HepG2 (cell line): ENCODE measurements around the gene AGR3. TPM values are rescaled to one million over a fixed set of nuclear protein-coding genes. Genes with fewer than 3 reads are reported as not detected.

Experiments used
- ATAC-seq: fragments of 200-7000 bp; cut with Tn5 transposase; 3 replicates; pipeline ENCODE4 v1.9.1; 2020; ENCODE audit warnings: mild to moderate bottlenecking, moderate library complexity
- BruUV-seq: library from RNA; stranded (reverse); fragments of 400-500 nt; replicated peaks from 2 replicates; lab custom pipeline; 2021; lab: Mats Ljungman, UMichigan
- CTCF ChIA-PET: fragments of 300-600 bp; formaldehyde crosslinking; extraction: SDS; loops from one replicate; lab custom pipeline; 2021; ENCODE audit warnings: low total read pairs, inconsistent platforms, low intra/inter-chr PET ratio; lab: Yijun Ruan, JAX
- POLR2A ChIA-PET: fragments of 350-600 bp; sonication (Branson Sonifier 250); formaldehyde crosslinking; loops from one replicate; lab custom pipeline; 2020; ENCODE audit warnings: antibody characterized with exemption, inconsistent platforms; lab: Yijun Ruan, JAX
- DNase-seq: peaks from one replicate; pipeline ENCODE4 v3.0.0-alpha.2; 2015; ENCODE audit warnings: low spot score
- FAIRE-seq: peaks from 3 replicates; lab custom pipeline; 2011; peaks lifted over from hg19 to GRCh38; lab: Jason Lieb, UNC
- H2AFZ ChIP-seq: one replicate; pipeline ENCODE4 v1.6.1; 2011; ENCODE audit warnings: low read length, inconsistent platforms
- H3K27ac ChIP-seq: fragments of 300-600 bp; 3 replicates; pipeline ENCODE4 v1.8.0; 2011; ENCODE audit warnings: mixed run types, mild to moderate bottlenecking, mixed read lengths, low read length, inconsistent platforms; ENCODE audit not compliant: insufficient read depth; ENCODE audit errors: extremely low read length
- H3K27me3 ChIP-seq, 2 experiments: fragments of 200-600 bp in 1 of 2; 2 replicates in 1 of 2; 3 replicates in 1 of 2; pipeline versions ENCODE4 v1.6.0 to v1.8.0; 2011; ENCODE audit warnings: low read length in 2 of 2, mild to moderate bottlenecking in 2 of 2, moderate library complexity in 2 of 2, inconsistent platforms in 1 of 2; ENCODE audit not compliant: insufficient read depth in 2 of 2, control insufficient read depth in 1 of 2
- H3K36me3 ChIP-seq, 2 experiments: fragments of 200-600 bp in 1 of 2; replicated peaks in 1 of 2; 2 replicates in 1 of 2; 3 replicates in 1 of 2; pipeline versions ENCODE4 v1.5.1 to v1.8.0; 2011; ENCODE audit warnings: low read length in 2 of 2, inconsistent platforms in 1 of 2; ENCODE audit not compliant: insufficient read depth in 2 of 2, control insufficient read depth in 1 of 2
- H3K4me1 ChIP-seq: 2 replicates; pipeline ENCODE4 v1.5.1; 2012; ENCODE audit warnings: low read length, inconsistent platforms; ENCODE audit not compliant: insufficient read depth
- H3K4me2 ChIP-seq: 2 replicates; pipeline ENCODE4 v1.6.0; 2011; ENCODE audit warnings: low read depth, low read length, inconsistent platforms
- H3K4me3 ChIP-seq, 3 experiments: fragments of 200-600 bp in 1 of 3; sonication (generic), shearing (Covaris generic) in 1 of 3; replicated peaks in 1 of 3; 2 replicates each; pipeline ENCODE4 v1.5.1; 2011 to 2016; ENCODE audit warnings: low read length in 3 of 3, inconsistent platforms in 2 of 3, low read depth in 2 of 3, mild to moderate bottlenecking in 2 of 3, control low read depth in 1 of 3, mixed read lengths in 1 of 3; ENCODE audit not compliant: insufficient read depth in 1 of 3
- H3K79me2 ChIP-seq: one replicate; pipeline ENCODE4 v1.6.1; 2011; ENCODE audit warnings: low read length, inconsistent platforms; ENCODE audit not compliant: insufficient read depth
- H3K9ac ChIP-seq: 2 replicates; pipeline ENCODE4 v1.6.0; 2011; ENCODE audit warnings: mild to moderate bottlenecking, low read depth, low read length, inconsistent platforms; ENCODE audit not compliant: insufficient read depth
- H3K9me3 ChIP-seq: 2 replicates; pipeline ENCODE4 v1.5.1; 2012; ENCODE audit warnings: mild to moderate bottlenecking, low read length
- H4K20me1 ChIP-seq: 2 replicates; pipeline ENCODE4 v1.6.0; 2011; ENCODE audit warnings: inconsistent platforms, mild to moderate bottlenecking, low read length, moderate library complexity; ENCODE audit not compliant: insufficient read depth
- BRCA1 ChIP-seq: sonication (generic); formaldehyde crosslinking; IDR thresholded peaks from 2 replicates; pipeline ENCODE4 v1.4.0; 2020; ENCODE audit warnings: missing genetic modification reagents
- CEBPB ChIP-seq: IDR thresholded peaks from 2 replicates; pipeline ENCODE4 v1.6.1; 2011; ENCODE audit warnings: low read depth, low read length, improper control_type of control experiment, borderline replicate concordance
- HNRNPLL ChIP-seq: fragments of 200-400 bp; formaldehyde crosslinking; IDR thresholded peaks from 2 replicates; pipeline ENCODE4 v1.6.1; 2017; ENCODE audit warnings: mild to moderate bottlenecking, low read depth, low read length; ENCODE audit not compliant: poor library complexity, severe bottlenecking
- NFE2 ChIP-seq: sonication (generic); formaldehyde crosslinking; IDR thresholded peaks from 2 replicates; pipeline ENCODE4 v1.4.0; 2020; ENCODE audit warnings: missing genetic modification reagents
- NR2F2 ChIP-seq: IDR thresholded peaks from 2 replicates; pipeline ENCODE4 v1.6.1; 2012; ENCODE audit warnings: low read depth, inconsistent platforms, borderline replicate concordance
- RBM22 ChIP-seq: fragments of 200-400 bp; formaldehyde crosslinking; optimal IDR thresholded peaks from 2 replicates; pipeline ENCODE3; 2017; ENCODE audit warnings: mild to moderate bottlenecking, low read length, moderate library complexity
- SCMH1 ChIP-seq: sonication (generic); formaldehyde crosslinking; IDR thresholded peaks from 2 replicates; pipeline ENCODE4 v1.9.0; 2021; ENCODE audit warnings: missing genetic modification reagents, mild to moderate bottlenecking, borderline replicate concordance
- SOX13 ChIP-seq, 3 experiments: fragments of 450-650 bp in 1 of 3; sonication (generic) in 1 of 3; formaldehyde crosslinking in 1 of 3; IDR thresholded peaks in 2 of 3; conservative IDR thresholded peaks in 1 of 3; 2 replicates each; pipeline versions ENCODE4 v1.5.0 to v1.6.1; 2016 to 2020; ENCODE audit warnings: antibody characterized with exemption in 1 of 3, mild to moderate bottlenecking in 1 of 3, missing compliant biosample characterization in 1 of 3, missing genetic modification reagents in 1 of 3, moderate library complexity in 1 of 3
- ZFP37 ChIP-seq: sonication (generic); formaldehyde crosslinking; IDR thresholded peaks from 2 replicates; pipeline ENCODE4 v1.4.0; 2020; ENCODE audit warnings: missing genetic modification reagents, borderline replicate concordance
- ZFP62 ChIP-seq: sonication (generic); formaldehyde crosslinking; IDR thresholded peaks from 2 replicates; pipeline ENCODE4 v1.4.0; 2020; ENCODE audit warnings: missing genetic modification reagents
- ZNF180 ChIP-seq: sonication (generic); formaldehyde crosslinking; IDR thresholded peaks from 2 replicates; pipeline ENCODE4 v1.4.0; 2020; ENCODE audit warnings: low read depth, missing genetic modification reagents, borderline replicate concordance
- WGBS: methylation state at CpG from one replicate; pipeline ENCODE4 v1.1.6; 2017; ENCODE audit warnings: low lambda C conversion rate; 5-methylcytosine and 5-hydroxymethylcytosine counted together
- in situ Hi-C: cut with HindIII; loops from 2 replicates; pipeline ENCODE4 v1.10.0; 2017; ENCODE audit warnings: low pct_unique_long_range_greater_than_20kb; ENCODE audit not compliant: extremely low pct_ligation_motif_present
- intact Hi-C: fragments of 100-400 bp; cut with micrococcal nuclease; formaldehyde crosslinking; loops from one replicate; pipeline ENCODE4 v1.10.0; 2022; ENCODE audit not compliant: unreplicated experiment
- polyA plus RNA-seq, 8 experiments: library from polyadenylated mRNA; depleted of rRNA in 3 of 8; stranded (reverse) in 7 of 8; unstranded in 1 of 8; fragments of >200 nt; fragmentation: Illumina TruSeq in 4 of 8; extraction: Trizol in 4 of 8; gene quantifications; 2 replicates each; pipeline versions ENCODE4 v1.2.1 to v1.2.3, GENCODE V29; 2011 to 2016; ENCODE audit warnings: low read depth in 4 of 8, missing spikeins in 1 of 8, mixed read lengths in 1 of 8; ENCODE audit not compliant: insufficient read depth in 1 of 8
- total RNA-seq, 5 experiments: library from RNA; depleted of rRNA; stranded (reverse); fragments of >200 nt; fragmentation: Illumina TruSeq; extraction: Trizol; gene quantifications; 2 replicates each; pipeline ENCODE4 v1.2.3, GENCODE V29; 2016; ENCODE audit warnings: low read depth in 1 of 5
- TF ChIP-seq, protein P1 (sequence below): IDR thresholded peaks from 2 replicates; pipeline ENCODE4 v1.6.1; 2012; ENCODE audit warnings: low read depth, low read length, improper control_type of control experiment
- TF ChIP-seq, protein P2 (sequence below): IDR thresholded peaks from 2 replicates; pipeline ENCODE4 v1.6.1; 2016; ENCODE audit warnings: low read depth, control low read depth

AGR3 gene
- total and polyA plus RNA-seq, 2 of the 13 experiments (the other 11 are each of a cell fraction or from before 2014, with no cell fraction given) = not detected

DNA sequence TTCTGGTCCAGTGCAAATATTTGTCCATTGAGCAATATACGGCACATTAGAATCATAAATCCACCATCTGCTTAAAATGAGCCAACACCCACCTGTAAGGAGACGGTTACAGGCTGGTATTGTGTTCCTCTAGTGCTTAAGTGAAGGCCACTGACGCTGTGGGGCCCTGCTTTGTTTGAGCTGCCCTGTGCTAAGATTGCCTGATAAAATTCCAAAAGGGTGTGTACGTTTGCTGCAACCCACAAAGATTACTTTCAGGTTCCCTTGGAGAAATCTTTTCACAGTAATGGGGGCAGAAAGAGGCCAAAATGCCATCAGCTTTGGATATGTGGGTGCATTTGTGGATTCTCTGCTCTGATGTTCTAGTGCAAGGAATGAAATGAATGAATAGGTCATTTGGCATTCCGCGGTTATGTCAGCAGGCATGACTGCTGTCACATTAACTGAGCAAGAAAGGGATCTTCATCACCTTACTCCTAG, 34.4 kb downstream of the AGR3 start:
- in situ Hi-C loops (no loop called here), intact Hi-C loops (no loop called here)
- POLR2A ChIA-PET = no interaction called here
- no peak overlapping the region for H2AFZ ChIP-seq
- ATAC-seq (peak; percentile 86), FAIRE-seq (no peak), DNase-seq (peak; percentile 50)
- no peaks in the 10 kb centered on the region for H3K36me3 ChIP-seq
- CTCF ChIA-PET = no interaction called here
- TF ChIP-seq, protein P1, sequence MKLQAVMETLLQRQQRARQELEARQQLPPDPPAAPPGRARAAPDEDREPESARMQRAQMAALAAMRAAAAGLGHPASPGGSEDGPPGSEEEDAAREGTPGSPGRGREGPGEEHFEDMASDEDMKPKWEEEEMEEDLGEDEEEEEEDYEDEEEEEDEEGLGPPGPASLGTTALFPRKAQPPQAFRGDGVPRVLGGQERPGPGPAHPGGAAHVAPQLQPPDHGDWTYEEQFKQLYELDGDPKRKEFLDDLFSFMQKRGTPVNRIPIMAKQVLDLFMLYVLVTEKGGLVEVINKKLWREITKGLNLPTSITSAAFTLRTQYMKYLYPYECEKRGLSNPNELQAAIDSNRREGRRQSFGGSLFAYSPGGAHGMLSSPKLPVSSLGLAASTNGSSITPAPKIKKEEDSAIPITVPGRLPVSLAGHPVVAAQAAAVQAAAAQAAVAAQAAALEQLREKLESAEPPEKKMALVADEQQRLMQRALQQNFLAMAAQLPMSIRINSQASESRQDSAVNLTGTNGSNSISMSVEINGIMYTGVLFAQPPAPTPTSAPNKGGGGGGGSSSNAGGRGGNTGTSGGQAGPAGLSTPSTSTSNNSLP = 0 out of 2 replicates have a peak, but pooled peaks have one; percentile 17
- TF ChIP-seq RBM22 = no peak
- TF ChIP-seq SOX13 (IDR thresholded peaks at IDR 0.05) = no peak
- 0 out of 4 replicates have a peak, but pooled peaks of 1 of the 2 experiments have one; percentile 12 for TF ChIP-seq SOX13 (CRISPR knock-in tag; conservative IDR thresholded peaks at IDR 0.05 in 1 of 2, IDR thresholded peaks at IDR 0.05 in 1 of 2)
- TF ChIP-seq CEBPB = peak; percentile 24; the same call in 1 of the 2 replicates
- H4K20me1 ChIP-seq = no peaks in the 10 kb centered on the region
- no peak overlapping the region for H3K4me3 ChIP-seq
- H3K4me1 ChIP-seq = peaks cover 10% of the 10 kb centered on the region
- H3K4me2 ChIP-seq = no peak overlapping the region
- peaks cover 0 to 9% of the 10 kb centered on the region in 2 experiments; a peak in 1 of 5 replicates for H3K27me3 ChIP-seq
- no peaks in the 10 kb centered on the region for H3K79me2 ChIP-seq
- no TSS peak for BruUV-seq
- no peak overlapping the region for H3K27ac ChIP-seq
- WGBS = 13% methylated on average over 6 of the region's 6 CpGs
- no peaks in the 10 kb centered on the region for H3K9me3 ChIP-seq
- no peak overlapping the region for H3K9ac ChIP-seq

DNA sequence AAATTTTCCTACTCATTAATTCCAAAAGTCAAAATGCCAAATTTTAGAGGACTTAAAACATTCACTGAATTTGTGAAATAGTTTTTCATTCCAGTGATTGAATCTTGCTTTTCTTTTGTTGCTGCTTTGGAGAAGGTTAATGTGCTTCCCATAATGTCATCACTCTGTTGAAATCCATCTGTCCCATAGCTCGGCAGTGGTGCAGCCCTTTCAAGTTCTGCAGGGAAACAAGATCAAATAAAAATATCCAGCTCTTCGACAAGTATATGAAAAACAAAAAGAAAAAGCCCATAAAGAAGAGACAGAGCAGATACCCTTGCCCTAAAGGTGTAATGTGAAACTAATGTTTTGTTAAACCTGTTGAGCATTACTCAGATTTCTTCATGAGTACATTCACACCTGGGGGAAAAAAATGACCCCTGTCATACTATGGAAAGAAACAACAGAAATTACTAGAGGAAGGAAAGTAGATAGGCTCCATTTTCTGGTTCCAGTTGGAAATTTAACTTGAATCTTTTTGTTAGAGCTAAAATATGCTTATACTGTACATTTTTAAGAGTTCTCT, 35.1 kb downstream of the AGR3 start:
- ChIA-PET POLR2A (no interaction called here), CTCF (no interaction called here)
- in situ Hi-C loops = no loop called here
- DNase-seq = no peak
- H3K4me1 ChIP-seq = peaks cover 10% of the 10 kb centered on the region
- no peak overlapping the region for H2AFZ ChIP-seq
- peaks cover 0 to 9% of the 10 kb centered on the region in 2 experiments; a peak in 1 of 5 replicates for H3K27me3 ChIP-seq
- H3K9me3 ChIP-seq = no peaks in the 10 kb centered on the region
- no peak overlapping the region for H3K4me3 ChIP-seq
- FAIRE-seq = no peak
- no TSS peak for BruUV-seq
- ATAC-seq = no peak
- H4K20me1 ChIP-seq = no peaks in the 10 kb centered on the region
- intact Hi-C loops = no loop called here
- no peaks in the 10 kb centered on the region for H3K36me3 ChIP-seq
- no peak overlapping the region for H3K9ac ChIP-seq
- no peaks in the 10 kb centered on the region for H3K79me2 ChIP-seq
- no peak overlapping the region for H3K27ac ChIP-seq
- no peak overlapping the region for H3K4me2 ChIP-seq
- WGBS = 1% methylated on average over 2 of the region's 2 CpGs
- TF ChIP-seq BRCA1 (CRISPR knock-in tag) (no peak), HNRNPLL (no peak), ZFP62 (no peak), NFE2 (CRISPR knock-in tag) (no peak), ZFP37 (CRISPR knock-in tag) (no peak), NR2F2 (no peak), ZNF180 (no peak), SCMH1 (no peak)
- TF ChIP-seq, protein P2, sequence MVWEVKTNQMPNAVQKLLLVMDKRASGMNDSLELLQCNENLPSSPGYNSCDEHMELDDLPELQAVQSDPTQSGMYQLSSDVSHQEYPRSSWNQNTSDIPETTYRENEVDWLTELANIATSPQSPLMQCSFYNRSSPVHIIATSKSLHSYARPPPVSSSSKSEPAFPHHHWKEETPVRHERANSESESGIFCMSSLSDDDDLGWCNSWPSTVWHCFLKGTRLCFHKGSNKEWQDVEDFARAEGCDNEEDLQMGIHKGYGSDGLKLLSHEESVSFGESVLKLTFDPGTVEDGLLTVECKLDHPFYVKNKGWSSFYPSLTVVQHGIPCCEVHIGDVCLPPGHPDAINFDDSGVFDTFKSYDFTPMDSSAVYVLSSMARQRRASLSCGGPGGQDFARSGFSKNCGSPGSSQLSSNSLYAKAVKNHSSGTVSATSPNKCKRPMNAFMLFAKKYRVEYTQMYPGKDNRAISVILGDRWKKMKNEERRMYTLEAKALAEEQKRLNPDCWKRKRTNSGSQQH (CRISPR knock-in tag) = no peak
